Neural crest cell (in vitro differentiated cells): ENCODE results near the gene CEBPZOS. TPM values are rescaled to one million over a fixed set of nuclear protein-coding genes. Genes with fewer than 3 reads are reported as not detected.
"Not testable (repeated sequence)": the region's sequence is repeated elsewhere in the genome, so short reads cannot be mapped to it uniquely, and the experiment has no call there.

Source experiments
- DNase-seq: peaks from one replicate; pipeline ENCODE4 v3.0.0; 2021; ENCODE audit warnings: low read depth, mixed read lengths, low spot score
- H3K27ac Mint-ChIP-seq: one replicate; pipeline ENCODE4 v1.8.0; 2021; ENCODE audit warnings: mild to moderate bottlenecking, mixed read lengths; ENCODE audit not compliant: unreplicated experiment
- H3K27me3 Mint-ChIP-seq: 2 replicates; pipeline ENCODE4 v1.8.0; 2021; ENCODE audit warnings: low read depth, mild to moderate bottlenecking, mixed read lengths
- H3K36me3 Mint-ChIP-seq: 2 replicates; pipeline ENCODE4 v1.8.0; 2021; ENCODE audit warnings: low read depth, mild to moderate bottlenecking, mixed read lengths
- H3K4me1 Mint-ChIP-seq: 2 replicates; pipeline ENCODE4 v1.8.0; 2021; ENCODE audit warnings: mixed read lengths
- H3K4me3 Mint-ChIP-seq: one replicate; pipeline ENCODE4 v1.8.0; 2021; ENCODE audit warnings: mild to moderate bottlenecking, mixed read lengths
- H3K9me3 Mint-ChIP-seq: 2 replicates; pipeline ENCODE4 v1.8.0; 2021; ENCODE audit warnings: mixed read lengths
- total RNA-seq: library from RNA; stranded (reverse); gene quantifications from 2 replicates; pipeline ENCODE4 v1.2.1, GENCODE V29; 2021
- TF ChIP-seq, protein P1 (sequence below): fragments of 200-600 bp; sonication (generic); conservative IDR thresholded peaks from 2 replicates; pipeline ENCODE4 v1.5.0; 2021; ENCODE audit warnings: antibody characterized with exemption, mild to moderate bottlenecking

Gene CEBPZOS
- total RNA-seq, 1 donor from 2014 or later: not detected

DNA sequence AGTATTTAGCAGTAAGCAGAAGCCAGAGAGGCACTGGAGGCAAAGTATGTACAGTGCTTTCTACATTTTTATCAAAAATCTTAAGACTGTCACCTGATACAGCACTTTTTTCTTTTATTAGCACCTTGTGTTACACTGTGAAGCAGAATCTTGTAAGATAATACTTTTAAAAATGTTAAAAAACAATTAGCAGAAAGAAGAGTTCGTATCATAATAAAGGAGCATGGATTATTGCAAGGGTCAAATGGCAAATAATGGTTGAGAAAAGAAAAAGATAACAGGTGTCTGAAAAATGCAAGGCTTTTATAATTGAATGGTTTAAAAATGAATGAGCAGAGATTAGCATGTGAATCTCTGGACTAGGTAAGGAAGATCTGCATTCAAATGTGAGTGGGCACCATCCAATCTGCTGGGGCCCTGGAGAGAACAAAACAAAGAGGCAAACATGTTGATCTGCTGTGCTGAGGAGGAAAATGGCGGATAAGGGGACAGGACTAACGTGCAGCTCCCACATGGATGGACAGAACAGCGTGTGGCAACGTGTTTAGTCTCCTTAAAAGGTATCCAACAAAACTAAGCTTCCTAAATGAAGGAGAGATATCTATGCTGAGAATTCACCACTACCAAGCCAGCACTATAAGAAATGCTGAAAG is 9.5 kb downstream of the CEBPZOS start:
- H3K27ac Mint-ChIP-seq: no peak overlapping the region
- H3K4me1 Mint-ChIP-seq: peaks cover 4% of the 10 kb centered on the region
- H3K4me3 Mint-ChIP-seq: no peak overlapping the region
- TF ChIP-seq, protein P1, sequence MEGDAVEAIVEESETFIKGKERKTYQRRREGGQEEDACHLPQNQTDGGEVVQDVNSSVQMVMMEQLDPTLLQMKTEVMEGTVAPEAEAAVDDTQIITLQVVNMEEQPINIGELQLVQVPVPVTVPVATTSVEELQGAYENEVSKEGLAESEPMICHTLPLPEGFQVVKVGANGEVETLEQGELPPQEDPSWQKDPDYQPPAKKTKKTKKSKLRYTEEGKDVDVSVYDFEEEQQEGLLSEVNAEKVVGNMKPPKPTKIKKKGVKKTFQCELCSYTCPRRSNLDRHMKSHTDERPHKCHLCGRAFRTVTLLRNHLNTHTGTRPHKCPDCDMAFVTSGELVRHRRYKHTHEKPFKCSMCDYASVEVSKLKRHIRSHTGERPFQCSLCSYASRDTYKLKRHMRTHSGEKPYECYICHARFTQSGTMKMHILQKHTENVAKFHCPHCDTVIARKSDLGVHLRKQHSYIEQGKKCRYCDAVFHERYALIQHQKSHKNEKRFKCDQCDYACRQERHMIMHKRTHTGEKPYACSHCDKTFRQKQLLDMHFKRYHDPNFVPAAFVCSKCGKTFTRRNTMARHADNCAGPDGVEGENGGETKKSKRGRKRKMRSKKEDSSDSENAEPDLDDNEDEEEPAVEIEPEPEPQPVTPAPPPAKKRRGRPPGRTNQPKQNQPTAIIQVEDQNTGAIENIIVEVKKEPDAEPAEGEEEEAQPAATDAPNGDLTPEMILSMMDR: no peak
- H3K9me3 Mint-ChIP-seq: peaks cover 11% of the 10 kb centered on the region
- peaks cover 73% of the 10 kb centered on the region for H3K36me3 Mint-ChIP-seq
- DNase-seq: no peak
- H3K27me3 Mint-ChIP-seq: no peaks in the 10 kb centered on the region

GRCh38 chr2:37206760-37207159 is 10.5 kb downstream of the CEBPZOS start:
- not testable (repeated sequence) for H3K27me3 Mint-ChIP-seq, DNase-seq, H3K4me3 Mint-ChIP-seq, H3K4me1 Mint-ChIP-seq, H3K27ac Mint-ChIP-seq
- Mint-ChIP-seq H3K36me3 (peaks cover 78% of the 10 kb centered on the region), H3K9me3 (peaks cover 11% of the 10 kb centered on the region)

GRCh38 chr2:37211212-37211611 is 14.9 kb downstream of the CEBPZOS start:
- TF ChIP-seq, protein P1: no peak
- Mint-ChIP-seq H3K4me3 (no peak overlapping the region), H3K9me3 (peaks cover 5% of the 10 kb centered on the region), H3K36me3 (peaks cover 52% of the 10 kb centered on the region), H3K27ac (no peak overlapping the region), H3K4me1 (peaks cover 3% of the 10 kb centered on the region), H3K27me3 (no peaks in the 10 kb centered on the region)
- DNase-seq: no peak

GRCh38 chr2:37211939-37212338 is 15.6 kb downstream of the CEBPZOS start:
- H3K27ac Mint-ChIP-seq: no peak overlapping the region
- peaks cover 1% of the 10 kb centered on the region for H3K9me3 Mint-ChIP-seq
- peaks cover 3% of the 10 kb centered on the region for H3K4me1 Mint-ChIP-seq
- no peak overlapping the region for H3K4me3 Mint-ChIP-seq
- no peaks in the 10 kb centered on the region for H3K27me3 Mint-ChIP-seq
- peaks cover 49% of the 10 kb centered on the region for H3K36me3 Mint-ChIP-seq
- no peak for DNase-seq
- TF ChIP-seq, protein P1: no peak

- Mint-ChIP-seq H3K27ac (no peak overlapping the region), H3K4me3 (no peak overlapping the region), H3K4me1 (peaks cover 3% of the 10 kb centered on the region), H3K9me3 (no peaks in the 10 kb centered on the region), H3K27me3 (no peaks in the 10 kb centered on the region), H3K36me3 (peaks cover 19% of the 10 kb centered on the region)
- no peak for DNase-seq
- TF ChIP-seq, protein P1: no peak
Measured at GRCh38 chr2:37215250-37215649, 19.0 kb downstream of the CEBPZOS start.

- H3K27ac Mint-ChIP-seq: no peak overlapping the region
- no peaks in the 10 kb centered on the region for H3K27me3 Mint-ChIP-seq
- H3K4me3 Mint-ChIP-seq: no peak overlapping the region
- no peaks in the 10 kb centered on the region for H3K9me3 Mint-ChIP-seq
- peaks cover 3% of the 10 kb centered on the region for H3K4me1 Mint-ChIP-seq
- DNase-seq: no peak
- TF ChIP-seq, protein P1: no peak
- peaks cover 9% of the 10 kb centered on the region for H3K36me3 Mint-ChIP-seq
Measured at GRCh38 chr2:37219046-37219445, 22.8 kb downstream of the CEBPZOS start.
